Fibroblast of the aortic adventitia (primary cell): Measurements from ENCODE around the gene TRAK1. TPM values are rescaled to one million over a fixed set of nuclear protein-coding genes. Genes with fewer than 3 reads are reported as not detected.

Experiments used
- DNase-seq: peaks from one replicate; pipeline ENCODE4 v3.0.0-alpha.2; 2010; ENCODE audit warnings: low read depth
- H3K4me3 ChIP-seq: 2 replicates; pipeline ENCODE4 v1.5.1; 2011; ENCODE audit warnings: low read depth, mild to moderate bottlenecking, control low read depth, low read length, moderate library complexity
- total RNA-seq: library from RNA; depleted of rRNA; stranded (reverse); fragments of >200 nt; gene quantifications from 2 replicates; pipeline ENCODE4 v1.2.3, GENCODE V29; 2012; ENCODE audit warnings: low replicate concordance
- TF ChIP-seq, protein P1 (sequence below): IDR thresholded peaks from 2 replicates; pipeline ENCODE4 v1.5.1; 2011; ENCODE audit warnings: mild to moderate bottlenecking, low read length, control low read depth, inconsistent platforms; ENCODE audit not compliant: insufficient read depth

TRAK1 gene
- total RNA-seq, 1 donor, result 51.6 TPM

DNA sequence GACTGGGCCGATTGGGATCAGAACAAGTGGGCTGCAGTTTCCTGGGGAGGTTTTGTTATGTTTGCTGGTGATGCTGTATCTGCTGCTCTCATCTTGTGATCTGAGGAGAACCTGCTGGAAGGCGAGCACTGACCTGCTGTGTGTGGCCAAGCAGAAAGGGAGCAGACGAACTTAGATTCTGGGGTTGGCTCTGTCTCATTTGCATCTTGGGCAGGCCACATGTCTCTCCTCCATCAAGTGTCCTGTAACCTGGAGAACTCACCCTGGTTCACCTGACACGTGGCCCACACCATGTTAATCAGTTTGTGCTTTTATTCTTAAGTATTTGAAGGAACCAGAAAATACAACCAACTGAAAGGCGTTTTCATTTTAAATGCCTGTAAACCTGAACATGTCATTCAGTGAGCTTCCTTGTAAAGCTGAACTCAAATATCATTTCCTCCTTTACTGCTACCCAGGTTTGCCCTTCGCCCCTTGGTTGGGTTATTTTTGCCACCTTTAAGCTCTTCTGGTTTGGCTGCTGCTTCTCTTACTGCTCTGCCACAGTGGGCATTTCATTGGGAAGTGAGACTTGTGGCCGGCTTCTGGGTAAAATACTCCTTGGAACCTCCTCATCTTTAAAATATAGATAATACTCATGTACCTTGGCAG is 33.5 kb upstream of the TRAK1 start:
- H3K4me3 ChIP-seq, result no peak overlapping the region
- TF ChIP-seq, protein P1, sequence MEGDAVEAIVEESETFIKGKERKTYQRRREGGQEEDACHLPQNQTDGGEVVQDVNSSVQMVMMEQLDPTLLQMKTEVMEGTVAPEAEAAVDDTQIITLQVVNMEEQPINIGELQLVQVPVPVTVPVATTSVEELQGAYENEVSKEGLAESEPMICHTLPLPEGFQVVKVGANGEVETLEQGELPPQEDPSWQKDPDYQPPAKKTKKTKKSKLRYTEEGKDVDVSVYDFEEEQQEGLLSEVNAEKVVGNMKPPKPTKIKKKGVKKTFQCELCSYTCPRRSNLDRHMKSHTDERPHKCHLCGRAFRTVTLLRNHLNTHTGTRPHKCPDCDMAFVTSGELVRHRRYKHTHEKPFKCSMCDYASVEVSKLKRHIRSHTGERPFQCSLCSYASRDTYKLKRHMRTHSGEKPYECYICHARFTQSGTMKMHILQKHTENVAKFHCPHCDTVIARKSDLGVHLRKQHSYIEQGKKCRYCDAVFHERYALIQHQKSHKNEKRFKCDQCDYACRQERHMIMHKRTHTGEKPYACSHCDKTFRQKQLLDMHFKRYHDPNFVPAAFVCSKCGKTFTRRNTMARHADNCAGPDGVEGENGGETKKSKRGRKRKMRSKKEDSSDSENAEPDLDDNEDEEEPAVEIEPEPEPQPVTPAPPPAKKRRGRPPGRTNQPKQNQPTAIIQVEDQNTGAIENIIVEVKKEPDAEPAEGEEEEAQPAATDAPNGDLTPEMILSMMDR, result no peak
- no peak for DNase-seq

DNA sequence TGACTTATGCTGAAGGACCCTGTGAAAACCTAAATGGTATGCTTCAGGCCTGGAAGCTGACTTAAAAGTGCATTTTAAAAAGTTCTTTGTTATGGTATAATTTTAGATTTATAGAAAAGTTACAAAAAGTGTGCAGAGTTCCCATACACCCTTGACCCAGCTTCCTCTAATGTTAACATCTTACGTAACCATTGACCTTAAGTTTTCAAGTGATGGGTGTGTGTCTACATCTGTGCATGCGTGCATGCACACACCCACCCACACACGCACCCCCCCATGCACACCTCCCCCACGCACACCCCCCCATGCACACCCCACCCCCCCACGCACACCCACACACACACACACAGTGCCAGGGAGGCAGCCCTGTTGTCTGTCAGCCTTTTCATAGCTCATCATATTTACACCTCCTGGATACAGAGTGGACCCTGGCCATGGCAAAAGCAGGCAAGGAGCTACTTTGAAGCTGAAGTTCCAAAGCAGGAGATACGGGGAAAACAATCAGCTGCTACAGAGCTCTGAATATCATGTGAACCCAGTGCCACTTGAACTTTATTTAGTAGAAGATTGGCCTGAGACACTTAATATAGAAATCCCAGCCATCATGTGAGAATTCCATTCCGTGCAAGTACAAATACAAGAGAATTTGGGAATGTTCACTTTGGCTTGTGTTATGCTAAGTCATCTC is 30.0 kb upstream of the TRAK1 start:
- no peak overlapping the region for H3K4me3 ChIP-seq
- DNase-seq, result no peak

DNA sequence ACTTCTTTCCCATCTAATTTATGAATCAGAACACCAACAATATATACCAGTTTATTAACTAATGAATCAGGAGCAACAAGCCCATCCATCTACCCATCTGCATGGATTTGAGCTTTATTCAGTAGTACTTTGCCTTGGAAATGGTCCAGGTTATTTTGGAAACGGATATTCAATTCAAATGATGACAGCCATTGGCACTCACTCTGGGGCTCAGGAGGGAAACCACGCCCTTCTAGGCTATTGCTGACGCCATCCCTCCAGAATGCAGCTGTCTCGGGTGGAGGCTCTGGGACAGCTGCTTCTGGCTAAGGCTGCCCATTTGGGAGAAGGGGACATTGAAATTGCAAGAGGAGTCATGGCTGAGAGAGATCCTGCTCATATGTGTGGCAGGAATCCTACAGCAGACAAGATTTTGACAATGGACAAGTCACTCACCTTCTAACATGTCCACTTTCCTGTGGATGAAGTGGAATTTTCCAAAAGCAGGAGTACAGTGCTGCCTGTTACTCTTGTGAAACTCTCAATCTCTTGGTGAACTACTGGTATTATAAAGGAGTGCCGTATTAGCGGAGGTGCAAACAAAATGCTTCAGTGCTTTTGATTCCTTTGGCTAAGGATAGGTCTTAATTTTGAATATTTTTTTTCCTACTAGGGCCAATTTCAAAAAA is 29.3 kb upstream of the TRAK1 start:
- peak overlapping the region; percentile 25 for H3K4me3 ChIP-seq
- peak; percentile 99 for DNase-seq
- TF ChIP-seq, protein P1, result no peak

More for the DNA sequence above, 30.0 kb upstream of the TRAK1 start:
- TF ChIP-seq, protein P1, result no peak

DNA sequence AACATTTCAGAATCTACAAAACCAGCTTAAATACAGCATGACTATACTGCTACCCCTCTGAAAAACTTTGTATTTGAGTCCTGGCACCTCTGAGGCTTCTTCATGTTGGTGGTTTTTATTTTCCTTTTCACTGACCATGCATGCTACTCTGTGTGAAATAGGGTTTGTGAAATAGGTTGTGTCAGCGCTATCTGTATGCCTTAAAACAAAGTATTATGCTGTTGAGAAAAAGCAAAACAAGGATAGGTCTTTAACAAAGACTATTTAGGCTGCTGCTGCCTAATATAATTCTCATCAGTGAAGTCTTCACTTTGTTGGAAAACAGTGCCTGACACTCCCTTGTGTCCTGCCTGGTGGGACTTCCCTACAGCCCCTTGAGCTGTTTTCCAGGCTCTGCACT is 28.7 kb upstream of the TRAK1 start:
- TF ChIP-seq, protein P1, result no peak
- no peak overlapping the region for H3K4me3 ChIP-seq
- DNase-seq, result no peak

DNA sequence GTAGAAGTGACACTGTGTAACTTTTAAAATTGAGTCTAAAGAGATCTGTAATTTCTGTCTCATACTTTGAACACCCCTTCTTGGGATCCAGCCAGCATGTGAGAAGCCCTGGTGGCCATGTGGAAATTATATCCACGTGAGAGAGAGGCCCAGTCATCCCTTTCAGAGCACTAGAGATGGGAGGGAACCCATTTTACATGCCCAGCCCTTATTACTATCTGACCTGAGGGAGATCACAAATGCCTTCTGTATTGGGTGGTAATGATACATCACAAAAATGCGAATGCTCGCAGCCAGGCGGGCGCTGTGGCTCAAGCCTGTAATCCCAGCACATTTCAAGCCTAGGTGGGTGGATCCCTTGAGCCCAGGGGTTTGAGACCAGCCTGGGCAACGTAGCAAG is 27.3 kb upstream of the TRAK1 start:
- H3K4me3 ChIP-seq, result no peak overlapping the region
- peak; percentile 82 for DNase-seq
- TF ChIP-seq, protein P1, result no peak

DNA sequence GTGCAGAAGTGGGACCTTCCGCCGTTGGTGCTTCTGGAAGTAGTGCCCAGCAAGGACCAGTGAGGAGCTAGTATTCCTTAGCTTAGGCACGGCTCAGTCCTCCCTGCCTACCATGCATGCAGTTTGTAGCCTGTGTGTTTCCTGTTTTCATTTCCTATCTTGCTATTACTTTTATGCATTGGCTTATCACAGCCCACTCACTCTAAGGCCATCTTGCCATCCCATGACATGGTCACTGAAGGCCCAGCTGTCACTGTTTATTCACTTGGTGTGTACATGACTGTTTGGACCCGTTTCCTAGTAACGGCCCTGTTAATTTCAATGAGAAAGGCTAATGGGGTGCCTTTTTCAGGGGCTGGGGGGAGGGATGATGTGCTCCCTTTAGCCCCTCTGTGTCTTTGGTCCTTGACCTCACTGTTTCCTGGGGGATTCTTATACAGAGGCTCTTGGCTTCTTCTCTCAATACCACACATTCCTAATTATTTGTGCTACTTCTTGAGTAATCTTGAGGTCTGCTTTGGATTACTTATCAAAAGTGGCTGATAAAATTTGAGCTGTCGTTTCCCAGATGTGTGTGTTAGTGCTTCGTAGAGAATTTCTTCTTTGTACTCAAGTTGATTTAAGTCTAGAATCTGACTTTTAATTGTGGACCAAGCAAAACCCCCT is 24.5 kb upstream of the TRAK1 start:
- no peak overlapping the region for H3K4me3 ChIP-seq
- DNase-seq, result peak; percentile 88
- TF ChIP-seq, protein P1, result no peak
